Natural killer cell (primary cell): ENCODE results near the gene PAFAH1B1. TPM values are rescaled to one million over a fixed set of nuclear protein-coding genes. Genes with fewer than 3 reads are reported as not detected.
"Not testable (repeated sequence)": the region's sequence is repeated elsewhere in the genome, so short reads cannot be mapped to it uniquely, and the experiment has no call there.

Source experiments
- ATAC-seq, 3 donors: fragments of 150-1000 bp in 2 of 3; fragments of 200-7000 bp in 1 of 3; cut with Tn5 transposase; 1 replicate in 1 of 3; 2 replicates in 2 of 3; pipeline ENCODE4 v1.10.0; 2021; ENCODE audit warnings: mild to moderate bottlenecking in 2 of 3, moderate library complexity in 2 of 3
- DNase-seq, 2 donors: peaks; one replicate each; pipeline versions ENCODE4 v3.0.0 to v3.0.0-alpha.2; 2013 to 2021; ENCODE audit warnings: mixed read lengths in 1 of 2
- H3K27ac ChIP-seq: one replicate; pipeline ENCODE4 v1.5.1; 2013; ENCODE audit warnings: mild to moderate bottlenecking, low read length
- H3K27me3 ChIP-seq: one replicate; pipeline ENCODE4 v1.6.1; 2013; ENCODE audit warnings: low read length; ENCODE audit not compliant: control insufficient read depth, insufficient read depth
- H3K36me3 ChIP-seq: one replicate; pipeline ENCODE4 v1.6.1; 2013; ENCODE audit warnings: low read length; ENCODE audit not compliant: control insufficient read depth, insufficient read depth
- H3K4me1 ChIP-seq: one replicate; pipeline ENCODE4 v1.6.1; 2013; ENCODE audit warnings: low read length; ENCODE audit not compliant: control insufficient read depth, insufficient read depth
- H3K4me3 ChIP-seq: one replicate; pipeline ENCODE4 v1.5.1; 2013; ENCODE audit warnings: low read length
- H3K9me3 ChIP-seq: one replicate; pipeline ENCODE4 v1.6.1; 2013; ENCODE audit warnings: low read length; ENCODE audit not compliant: control insufficient read depth, insufficient read depth
- H3K27ac Mint-ChIP-seq, 2 donors: one replicate each; pipeline ENCODE4 v1.8.0; 2022; ENCODE audit warnings: mild to moderate bottlenecking in 2 of 2, mixed read lengths in 2 of 2, moderate library complexity in 1 of 2
- H3K27me3 Mint-ChIP-seq, 2 donors: one replicate each; pipeline ENCODE4 v1.8.0; 2022; ENCODE audit warnings: low read depth in 2 of 2, mixed read lengths in 2 of 2
- H3K36me3 Mint-ChIP-seq: one replicate; pipeline ENCODE4 v1.8.0; 2022; ENCODE audit warnings: mixed read lengths
- H3K4me1 Mint-ChIP-seq, 2 donors: one replicate each; pipeline ENCODE4 v1.8.0; 2022; ENCODE audit warnings: mixed read lengths in 2 of 2
- H3K4me3 Mint-ChIP-seq: one replicate; pipeline ENCODE4 v1.8.0; 2022; ENCODE audit warnings: mild to moderate bottlenecking, moderate library complexity, mixed read lengths
- H3K9me3 Mint-ChIP-seq, 2 donors: one replicate each; pipeline ENCODE4 v1.8.0; 2022; ENCODE audit warnings: mixed read lengths in 2 of 2
- WGBS: methylation state at CpG from one replicate; pipeline ENCODE4 v1.1.7; 2013; ENCODE audit warnings: missing lambda C conversion rate; ENCODE audit not compliant: insufficient coverage; 5-methylcytosine and 5-hydroxymethylcytosine counted together
- intact Hi-C: fragments of 100-400 bp; cut with micrococcal nuclease; formaldehyde crosslinking; loops from one replicate; pipeline ENCODE4 v1.14.2; 2022
- total RNA-seq, 4 donors: library from RNA; stranded (reverse); fragments of 120-200 nt in 1 of 4; gene quantifications; one replicate each; pipeline versions ENCODE4 v1.2.3 to v1.2.4, GENCODE V29; 2013 to 2022
- TF ChIP-seq, protein P1 (sequence below): fragments of 200-600 bp; IDR thresholded peaks from one replicate; pipeline ENCODE4 v1.8.0; 2022; ENCODE audit warnings: antibody characterized with exemption

The PAFAH1B1 gene
- total RNA-seq, 3 donors from 2014 or later (not counting 1 experiment from before 2014, with no cell fraction given) = 138 to 176 (median 165) TPM

- Mint-ChIP-seq H3K9me3 (no peaks in the 10 kb centered on the region), H3K4me1 (peaks cover 0 to 19% of the 10 kb centered on the region in 2 donors), H3K27me3 (no peaks in the 10 kb centered on the region), H3K36me3 (no peaks in the 10 kb centered on the region), H3K4me3 (no peak overlapping the region), H3K27ac (no peak overlapping the region)
- ATAC-seq = no peak
- peaks cover 23% of the 10 kb centered on the region for H3K4me1 ChIP-seq
- no peak overlapping the region for H3K4me3 ChIP-seq
- no peak for DNase-seq
- no peaks in the 10 kb centered on the region for H3K27me3 ChIP-seq
- TF ChIP-seq, protein P1, sequence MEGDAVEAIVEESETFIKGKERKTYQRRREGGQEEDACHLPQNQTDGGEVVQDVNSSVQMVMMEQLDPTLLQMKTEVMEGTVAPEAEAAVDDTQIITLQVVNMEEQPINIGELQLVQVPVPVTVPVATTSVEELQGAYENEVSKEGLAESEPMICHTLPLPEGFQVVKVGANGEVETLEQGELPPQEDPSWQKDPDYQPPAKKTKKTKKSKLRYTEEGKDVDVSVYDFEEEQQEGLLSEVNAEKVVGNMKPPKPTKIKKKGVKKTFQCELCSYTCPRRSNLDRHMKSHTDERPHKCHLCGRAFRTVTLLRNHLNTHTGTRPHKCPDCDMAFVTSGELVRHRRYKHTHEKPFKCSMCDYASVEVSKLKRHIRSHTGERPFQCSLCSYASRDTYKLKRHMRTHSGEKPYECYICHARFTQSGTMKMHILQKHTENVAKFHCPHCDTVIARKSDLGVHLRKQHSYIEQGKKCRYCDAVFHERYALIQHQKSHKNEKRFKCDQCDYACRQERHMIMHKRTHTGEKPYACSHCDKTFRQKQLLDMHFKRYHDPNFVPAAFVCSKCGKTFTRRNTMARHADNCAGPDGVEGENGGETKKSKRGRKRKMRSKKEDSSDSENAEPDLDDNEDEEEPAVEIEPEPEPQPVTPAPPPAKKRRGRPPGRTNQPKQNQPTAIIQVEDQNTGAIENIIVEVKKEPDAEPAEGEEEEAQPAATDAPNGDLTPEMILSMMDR = no peak
- no peaks in the 10 kb centered on the region for H3K9me3 ChIP-seq
- peaks cover 44% of the 10 kb centered on the region for H3K36me3 ChIP-seq
- intact Hi-C loops = no loop called here
- 94% methylated on average over 36 of the region's 36 CpGs for WGBS
- no peak overlapping the region for H3K27ac ChIP-seq
Measured at GRCh38 chr17:2695961-2696760, 102.7 kb downstream of the PAFAH1B1 start.

DNA sequence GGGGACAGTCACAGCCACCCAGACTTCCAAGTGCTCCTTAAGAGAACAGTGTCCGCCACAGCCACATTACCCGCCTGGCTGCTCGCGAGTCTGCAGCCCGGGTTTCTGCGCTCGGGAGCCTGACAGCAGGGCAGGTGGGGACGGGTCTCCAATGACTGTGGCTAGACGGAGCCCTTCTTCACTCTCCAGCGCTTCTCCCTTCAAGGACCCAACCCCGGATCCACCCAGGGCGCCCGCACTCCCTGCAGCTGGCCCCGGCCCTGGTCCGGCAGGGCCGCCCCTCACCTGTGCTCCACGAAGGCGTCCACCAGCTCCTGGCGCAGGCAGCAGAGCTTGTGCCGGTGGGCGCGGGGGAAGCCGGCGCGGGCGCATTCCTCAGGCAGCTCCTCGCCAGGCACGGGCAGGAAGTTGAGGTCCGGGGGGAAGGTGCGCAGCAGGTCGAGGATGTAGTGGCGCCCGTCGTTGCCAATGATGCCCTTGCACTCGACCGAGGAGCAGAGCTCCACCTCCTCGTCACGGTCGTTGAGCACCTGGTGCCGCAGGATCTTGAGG is 104.2 kb downstream of the PAFAH1B1 start:
- Mint-ChIP-seq H3K4me3 (no peak overlapping the region), H3K27ac (no peak overlapping the region), H3K27me3 (no peaks in the 10 kb centered on the region), H3K9me3 (no peaks in the 10 kb centered on the region), H3K4me1 (peaks cover 0 to 19% of the 10 kb centered on the region in 2 donors), H3K36me3 (no peaks in the 10 kb centered on the region)
- intact Hi-C loops = no loop called here
- Histone ChIP-seq H3K27ac (no peak overlapping the region), H3K36me3 (peaks cover 46% of the 10 kb centered on the region), H3K27me3 (no peaks in the 10 kb centered on the region), H3K4me1 (peaks cover 33% of the 10 kb centered on the region), H3K9me3 (no peaks in the 10 kb centered on the region), H3K4me3 (no peak overlapping the region)
- ATAC-seq (no peak), DNase-seq (no peak)
- WGBS = 97% methylated on average over 40 of the region's 40 CpGs
- TF ChIP-seq, protein P1 = no peak

DNA sequence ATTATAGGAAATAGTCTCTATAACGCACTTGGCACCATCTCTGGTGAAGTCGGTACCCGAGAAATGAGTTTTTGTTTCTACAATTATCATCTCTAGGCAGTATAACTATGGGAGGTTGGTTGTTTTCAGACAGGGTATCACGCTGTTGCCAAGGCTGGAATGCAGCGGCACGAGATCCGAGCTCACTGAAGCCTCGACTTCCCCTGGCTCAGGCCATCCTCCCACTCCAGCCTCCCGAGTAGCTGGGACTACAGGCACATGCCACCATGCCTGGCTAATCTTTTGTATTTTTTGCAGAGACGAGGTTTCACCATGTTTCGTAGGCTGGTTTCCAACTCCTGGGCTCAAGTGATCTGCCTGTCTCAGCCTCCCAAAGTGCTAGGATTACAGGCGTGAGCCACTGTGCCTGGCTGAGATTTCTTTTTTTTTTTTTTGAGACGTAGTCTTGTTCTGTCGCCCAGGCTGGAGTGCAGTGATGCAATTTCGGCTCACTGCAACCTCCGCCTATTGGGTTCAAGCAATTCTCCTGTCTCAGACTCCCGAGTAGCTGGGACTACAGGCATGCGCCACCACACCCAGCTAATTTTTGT is 105.9 kb downstream of the PAFAH1B1 start:
- intact Hi-C loops, H3K4me1 Mint-ChIP-seq, H3K27me3 Mint-ChIP-seq, H3K9me3 Mint-ChIP-seq, H3K4me3 ChIP-seq, ATAC-seq, H3K27ac Mint-ChIP-seq, H3K9me3 ChIP-seq, H3K36me3 Mint-ChIP-seq, DNase-seq, H3K4me3 Mint-ChIP-seq, H3K27ac ChIP-seq, H3K27me3 ChIP-seq: not testable (repeated sequence)
- WGBS = 96% methylated on average over 16 of the region's 18 CpGs
- Histone ChIP-seq H3K4me1 (peaks cover 35% of the 10 kb centered on the region), H3K36me3 (peaks cover 54% of the 10 kb centered on the region)

DNA sequence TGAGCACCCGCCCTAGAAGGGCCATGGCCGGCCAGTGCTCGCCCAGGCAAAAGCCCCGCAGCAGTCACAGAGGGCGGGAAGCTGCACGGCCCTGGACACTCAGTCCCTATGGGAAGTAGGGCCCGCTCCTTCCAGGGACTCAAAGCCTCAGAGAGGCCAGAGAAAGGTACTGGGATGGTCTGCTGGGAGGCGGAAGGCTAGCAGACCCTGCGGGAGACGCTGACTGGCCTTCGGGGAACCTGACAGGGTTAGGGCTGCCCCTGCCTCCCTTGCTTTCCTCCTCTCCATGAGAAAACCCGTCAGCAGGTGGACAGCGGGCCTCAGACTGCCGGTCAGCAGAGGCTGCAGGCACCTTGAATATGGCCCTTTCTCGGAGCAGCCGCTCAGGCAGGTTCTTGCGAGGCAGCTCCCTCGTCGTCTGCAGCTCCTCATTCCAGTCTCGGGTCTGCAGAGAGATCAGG is 106.6 kb downstream of the PAFAH1B1 start:
- 96% methylated on average over 20 of the region's 20 CpGs for WGBS
- Mint-ChIP-seq H3K36me3 (no peaks in the 10 kb centered on the region), H3K27me3 (no peaks in the 10 kb centered on the region)

More for the DNA sequence above, 106.6 kb downstream of the PAFAH1B1 start:
- TF ChIP-seq, protein P1 = no peak
- H3K4me3 ChIP-seq = no peak overlapping the region
- Mint-ChIP-seq H3K9me3 (no peaks in the 10 kb centered on the region), H3K4me1 (peaks cover 0 to 7% of the 10 kb centered on the region in 2 donors), H3K4me3 (no peak overlapping the region), H3K27ac (no peak overlapping the region)
- H3K4me1 ChIP-seq = peaks cover 31% of the 10 kb centered on the region
- intact Hi-C loops = no loop called here
- peaks cover 50% of the 10 kb centered on the region for H3K36me3 ChIP-seq
- H3K9me3 ChIP-seq = no peaks in the 10 kb centered on the region
- no peak for ATAC-seq
- H3K27ac ChIP-seq = no peak overlapping the region
- DNase-seq = no peak
- H3K27me3 ChIP-seq = no peaks in the 10 kb centered on the region
